NCI-H146 treated with DMSO at 0.1 percent for 48 hours (cell line): ENCODE results near the gene FOXO6.

ENCODE experiments used
- DNase-seq: peaks from one replicate; lab custom pipeline; 2025; ENCODE audit not compliant: unreplicated experiment; lab: John Stamatoyannopoulos, UW

FOXO6 gene

GRCh38 chr1:41380979-41381691 is 19.9 kb downstream of the FOXO6 start:
- peak; percentile 65 for DNase-seq

- no peak for DNase-seq
These were observed 20.7 kb downstream of the FOXO6 start for GRCh38 chr1:41381692-41382479.

- no peak for DNase-seq
These were observed 21.4 kb downstream of the FOXO6 start for GRCh38 chr1:41382480-41383090.

GRCh38 chr1:41383094-41383852 is 22.0 kb downstream of the FOXO6 start:
- no peak for DNase-seq

GRCh38 chr1:41384579-41384978 is 23.3 kb downstream of the FOXO6 start:
- no peak for DNase-seq

GRCh38 chr1:41385398-41386195 is 24.4 kb downstream of the FOXO6 start:
- DNase-seq: no peak

GRCh38 chr1:41386196-41386663 is 25.0 kb downstream of the FOXO6 start:
- DNase-seq: no peak

- DNase-seq: peak; percentile 62
These were observed 26.4 kb downstream of the FOXO6 start for GRCh38 chr1:41387667-41388091.

GRCh38 chr1:41388510-41388909 is 27.3 kb downstream of the FOXO6 start:
- DNase-seq: no peak

- DNase-seq: no peak
These were observed 27.8 kb downstream of the FOXO6 start for GRCh38 chr1:41389009-41389408.

- DNase-seq: no peak
These were observed 28.9 kb downstream of the FOXO6 start for GRCh38 chr1:41390166-41390565.

GRCh38 chr1:41390573-41390972 is 29.3 kb downstream of the FOXO6 start:
- no peak for DNase-seq

GRCh38 chr1:41391834-41392527 is 30.7 kb downstream of the FOXO6 start:
- no peak for DNase-seq

GRCh38 chr1:41392528-41392924 is 31.3 kb downstream of the FOXO6 start:
- DNase-seq: no peak

GRCh38 chr1:41393716-41394368 is 32.6 kb downstream of the FOXO6 start:
- DNase-seq: no peak

- DNase-seq: no peak
These were observed 33.1 kb downstream of the FOXO6 start for GRCh38 chr1:41394369-41394744.

- no peak for DNase-seq
These were observed 34.0 kb downstream of the FOXO6 start for GRCh38 chr1:41394959-41395956.

- no peak for DNase-seq
These were observed 34.9 kb downstream of the FOXO6 start for GRCh38 chr1:41396084-41396483.
